ENCODE measurements around the gene DLGAP1. TPM values are rescaled to one million over a fixed set of nuclear protein-coding genes. Genes with fewer than 3 reads are reported as not detected.

DLGAP1 gene
- polyA plus RNA-seq, 6 donors from 2014 or later, result 0.32 TPM; not detected in 5

- peaks cover 0 to 11% (median 3%) of the 10 kb centered on the region in 7 donors for H3K9me3 Mint-ChIP-seq
- peaks cover 0 to 8% (median 5%) of the 10 kb centered on the region in 3 donors for H3K27me3 Mint-ChIP-seq
- H3K36me3 Mint-ChIP-seq, result peaks cover 0 to 4% of the 10 kb centered on the region in 2 donors
- no peak for DNase-seq
- H3K4me1 Mint-ChIP-seq, result peaks cover 4 to 7% (median 6%) of the 10 kb centered on the region in 3 donors
- H3K27ac Mint-ChIP-seq, result peak overlapping the region in 1 of 6 donors; percentile 16
- ATAC-seq (ENCODE audit: low read depth in 2 of 2), result no peak
- H3K4me3 Mint-ChIP-seq, result no peak overlapping the region
Observed at GRCh38 chr18:3985020-3985419, 470.1 kb downstream of the DLGAP1 start.

DNA sequence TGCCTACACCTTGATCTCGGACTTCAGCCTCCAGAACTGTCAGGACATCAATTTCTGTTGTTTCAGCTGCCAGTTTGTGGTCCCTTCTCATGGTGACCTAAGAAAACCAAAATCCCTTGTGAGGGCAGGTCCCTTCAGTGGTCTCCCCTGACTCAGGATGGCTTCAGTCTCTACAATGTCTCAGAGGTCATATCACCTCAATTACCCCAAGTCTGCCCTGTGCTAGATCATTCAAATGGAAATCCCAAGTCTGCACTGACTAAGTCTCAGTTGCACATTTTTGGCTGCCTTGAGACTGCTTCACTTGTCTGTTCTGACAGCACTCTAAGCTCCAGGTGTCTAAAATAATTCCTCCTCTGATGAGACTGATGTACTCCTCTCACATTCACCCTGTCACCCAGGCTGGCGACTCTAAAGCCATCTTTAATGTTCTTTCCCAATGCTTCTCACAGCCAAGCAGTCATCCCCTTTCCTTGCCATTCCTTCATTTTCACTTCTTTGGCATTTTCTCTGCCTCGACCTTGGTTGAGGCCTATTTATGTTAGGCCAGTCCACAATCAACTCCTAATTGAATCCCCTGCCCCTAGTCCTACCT, 470.8 kb downstream of the DLGAP1 start:
- DNase-seq (no peak), ATAC-seq (ENCODE audit: low read depth in 2 of 2) (no peak)
- Mint-ChIP-seq H3K4me1 (peaks cover 4 to 7% (median 6%) of the 10 kb centered on the region in 3 donors), H3K27me3 (peaks cover 0 to 8% (median 5%) of the 10 kb centered on the region in 3 donors), H3K9me3 (peaks cover 3 to 14% (median 7%) of the 10 kb centered on the region in 7 donors), H3K36me3 (peaks cover 3 to 4% of the 10 kb centered on the region in 2 donors), H3K27ac (no peak overlapping the region), H3K4me3 (no peak overlapping the region)

- ATAC-seq (ENCODE audit: low read depth in 2 of 2) (no peak), DNase-seq (no peak)
- Mint-ChIP-seq H3K27ac (no peak overlapping the region), H3K9me3 (peaks cover 8 to 18% (median 13%) of the 10 kb centered on the region in 7 donors), H3K36me3 (peaks cover 0 to 11% of the 10 kb centered on the region in 2 donors), H3K4me1 (peaks cover 4 to 7% (median 6%) of the 10 kb centered on the region in 3 donors), H3K27me3 (peaks cover 0 to 8% (median 0%) of the 10 kb centered on the region in 3 donors), H3K4me3 (no peak overlapping the region)
Observed at GRCh38 chr18:3983351-3983969, 471.6 kb downstream of the DLGAP1 start.

- H3K27me3 Mint-ChIP-seq, result peaks cover 0 to 8% (median 0%) of the 10 kb centered on the region in 3 donors
- H3K9me3 Mint-ChIP-seq, result peaks cover 11 to 24% (median 16%) of the 10 kb centered on the region in 7 donors
- peaks cover 4 to 7% (median 6%) of the 10 kb centered on the region in 3 donors for H3K4me1 Mint-ChIP-seq
- H3K36me3 Mint-ChIP-seq, result peaks cover 0 to 16% of the 10 kb centered on the region in 2 donors
- no peak overlapping the region for H3K4me3 Mint-ChIP-seq
- no peak for DNase-seq
- no peak overlapping the region for H3K27ac Mint-ChIP-seq
- no peak for ATAC-seq (ENCODE audit: low read depth in 2 of 2)
Observed at GRCh38 chr18:3982541-3982940, 472.6 kb downstream of the DLGAP1 start.

DNA sequence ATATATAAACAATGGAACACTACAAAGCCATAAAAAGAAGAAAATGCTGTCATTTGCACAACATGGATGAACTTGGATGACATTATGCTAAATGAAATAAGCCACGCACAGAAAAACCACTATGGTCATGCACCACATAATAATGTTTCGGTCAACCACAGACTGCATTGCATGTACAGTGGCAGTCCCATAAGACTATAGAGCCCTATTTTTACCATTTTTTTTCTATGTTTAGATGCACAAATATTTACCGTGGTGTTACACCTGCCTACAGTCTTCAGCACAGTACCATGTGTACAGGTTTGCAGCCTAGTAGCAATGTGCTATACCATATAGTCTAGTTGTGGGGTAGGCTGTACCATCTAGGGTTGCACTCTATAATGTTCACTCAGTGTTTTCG, 476.1 kb downstream of the DLGAP1 start:
- Mint-ChIP-seq H3K9me3 (peaks cover 11 to 25% (median 16%) of the 10 kb centered on the region in 7 donors), H3K27me3 (peaks cover 0 to 15% (median 0%) of the 10 kb centered on the region in 3 donors), H3K27ac (no peak overlapping the region), H3K36me3 (peaks cover 0 to 16% of the 10 kb centered on the region in 2 donors), H3K4me3 (no peak overlapping the region), H3K4me1 (no peaks in the 10 kb centered on the region)
- DNase-seq (no peak), ATAC-seq (ENCODE audit: low read depth in 2 of 2) (no peak)

GRCh38 chr18:3973191-3973850, 481.8 kb downstream of the DLGAP1 start:
- DNase-seq (no peak), ATAC-seq (ENCODE audit: low read depth in 2 of 2) (no peak)
- H3K4me1 Mint-ChIP-seq, result no peaks in the 10 kb centered on the region
- H3K4me3 Mint-ChIP-seq, result no peak overlapping the region
- H3K27ac Mint-ChIP-seq, result no peak overlapping the region
- H3K27me3 Mint-ChIP-seq, result peaks cover 0 to 8% (median 0%) of the 10 kb centered on the region in 3 donors
- peaks cover 0 to 3% of the 10 kb centered on the region in 2 donors for H3K36me3 Mint-ChIP-seq
- peaks cover 0 to 9% (median 3%) of the 10 kb centered on the region in 7 donors for H3K9me3 Mint-ChIP-seq

DNA sequence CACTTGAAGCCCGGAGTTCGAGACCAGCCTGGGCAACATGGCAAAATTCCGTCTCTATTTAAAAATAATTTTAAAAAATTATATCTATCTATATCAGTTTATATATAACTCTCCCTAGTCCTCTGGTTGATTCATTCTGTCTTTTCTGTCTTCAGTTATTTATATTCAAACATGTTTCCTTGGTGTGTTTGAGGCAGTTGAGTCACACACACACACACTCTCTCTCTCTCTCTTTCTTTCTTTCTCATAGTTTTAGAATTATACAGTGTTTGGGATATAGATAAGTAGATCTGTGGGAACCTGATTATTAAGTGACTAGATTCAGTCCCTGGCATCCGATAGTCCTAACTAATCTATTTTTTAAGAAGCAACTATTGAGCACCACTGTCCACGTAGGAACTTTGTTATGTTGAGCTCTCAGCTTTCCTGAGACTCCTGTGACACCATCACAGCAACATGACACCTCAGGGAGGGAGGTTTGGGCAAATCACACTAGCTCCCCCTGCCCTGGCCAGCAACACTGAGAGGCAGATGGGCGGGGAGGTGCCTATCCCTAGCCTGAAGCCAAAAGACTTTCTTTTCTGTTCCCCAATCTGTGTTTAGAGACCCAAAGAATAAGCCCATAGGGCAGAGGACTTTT, 482.7 kb downstream of the DLGAP1 start:
- H3K9me3 Mint-ChIP-seq, result peaks cover 0 to 4% (median 0%) of the 10 kb centered on the region in 7 donors
- H3K36me3 Mint-ChIP-seq, result no peaks in the 10 kb centered on the region
- DNase-seq (no peak), ATAC-seq (ENCODE audit: low read depth in 2 of 2) (no peak)
- H3K27ac Mint-ChIP-seq, result no peak overlapping the region
- no peak overlapping the region for H3K4me3 Mint-ChIP-seq
- no peaks in the 10 kb centered on the region for H3K4me1 Mint-ChIP-seq
- H3K27me3 Mint-ChIP-seq, result peaks cover 0 to 8% (median 0%) of the 10 kb centered on the region in 3 donors

DNA sequence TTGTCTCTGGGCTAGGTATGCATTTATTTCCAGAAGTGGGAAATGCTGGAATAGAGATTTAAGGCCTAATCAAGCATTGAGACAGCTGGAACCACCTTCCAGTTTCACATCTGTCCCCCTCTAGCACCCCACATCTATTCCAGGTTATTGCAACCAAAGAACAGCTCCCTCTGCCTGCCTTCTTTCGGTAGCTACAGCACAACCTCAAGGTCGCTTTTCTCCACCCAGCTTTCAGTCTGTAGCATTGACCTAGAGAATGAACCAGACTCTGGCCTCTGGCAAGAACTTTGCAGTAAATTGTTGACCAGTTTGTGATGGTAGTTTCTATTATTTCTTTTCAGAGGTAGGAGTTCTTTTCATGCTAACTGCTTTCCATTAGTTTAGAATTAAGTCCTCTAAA, 484.2 kb downstream of the DLGAP1 start:
- DNase-seq (no peak), ATAC-seq (ENCODE audit: low read depth in 2 of 2) (no peak)
- H3K27ac Mint-ChIP-seq, result no peak overlapping the region
- H3K36me3 Mint-ChIP-seq, result no peaks in the 10 kb centered on the region
- peaks cover 4 to 8% (median 6%) of the 10 kb centered on the region in 3 donors for H3K27me3 Mint-ChIP-seq
- peaks cover 0 to 4% (median 0%) of the 10 kb centered on the region in 7 donors for H3K9me3 Mint-ChIP-seq
- no peaks in the 10 kb centered on the region for H3K4me1 Mint-ChIP-seq
- no peak overlapping the region for H3K4me3 Mint-ChIP-seq

GRCh38 chr18:3967359-3968180, 487.5 kb downstream of the DLGAP1 start:
- no peaks in the 10 kb centered on the region for H3K36me3 Mint-ChIP-seq
- no peak overlapping the region for H3K27ac Mint-ChIP-seq
- DNase-seq, result no peak
- ATAC-seq (ENCODE audit: low read depth in 2 of 2), result no peak
- H3K4me3 Mint-ChIP-seq, result no peak overlapping the region
- H3K4me1 Mint-ChIP-seq, result no peaks in the 10 kb centered on the region
- no peaks in the 10 kb centered on the region for H3K9me3 Mint-ChIP-seq
- peaks cover 12 to 19% (median 13%) of the 10 kb centered on the region in 3 donors for H3K27me3 Mint-ChIP-seq

DNA sequence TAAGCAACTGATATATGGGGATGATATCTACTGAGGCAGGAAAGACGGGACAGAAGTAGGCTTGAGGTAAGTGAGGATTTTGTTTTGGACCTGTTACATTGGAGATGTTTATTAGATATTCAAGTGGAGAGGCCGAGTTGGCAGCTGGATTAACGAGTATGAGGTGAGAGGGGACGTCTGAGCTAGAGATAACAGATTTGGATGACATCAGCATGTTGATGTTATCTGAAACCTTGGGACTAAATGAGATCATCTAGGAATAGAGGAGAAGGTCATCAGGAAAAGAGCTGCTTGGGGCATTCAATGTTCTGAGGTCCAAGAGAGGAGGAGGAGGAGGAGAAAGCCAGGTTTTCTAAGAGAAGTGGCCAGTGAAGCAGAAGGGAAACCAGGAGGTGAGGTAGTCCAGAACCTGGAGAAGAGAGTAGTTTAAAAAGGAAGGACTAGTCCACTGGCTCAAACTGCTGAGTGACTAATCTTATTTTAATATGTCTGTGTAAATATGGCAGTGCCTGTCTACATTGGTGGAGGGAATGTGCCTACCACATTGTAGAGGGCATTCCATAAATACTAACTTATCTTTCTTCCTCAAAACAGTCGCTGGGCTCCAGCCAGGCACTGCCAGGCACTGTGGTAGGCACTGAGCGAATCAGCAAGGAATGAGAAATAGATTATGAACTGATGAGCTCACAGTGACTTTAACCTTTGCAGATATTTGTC, 488.3 kb downstream of the DLGAP1 start:
- Mint-ChIP-seq H3K4me1 (no peaks in the 10 kb centered on the region), H3K27ac (no peak overlapping the region), H3K27me3 (peaks cover 12 to 19% (median 13%) of the 10 kb centered on the region in 3 donors), H3K36me3 (no peaks in the 10 kb centered on the region), H3K4me3 (no peak overlapping the region), H3K9me3 (no peaks in the 10 kb centered on the region)
- DNase-seq, result no peak
- no peak for ATAC-seq (ENCODE audit: low read depth in 2 of 2)

DNA sequence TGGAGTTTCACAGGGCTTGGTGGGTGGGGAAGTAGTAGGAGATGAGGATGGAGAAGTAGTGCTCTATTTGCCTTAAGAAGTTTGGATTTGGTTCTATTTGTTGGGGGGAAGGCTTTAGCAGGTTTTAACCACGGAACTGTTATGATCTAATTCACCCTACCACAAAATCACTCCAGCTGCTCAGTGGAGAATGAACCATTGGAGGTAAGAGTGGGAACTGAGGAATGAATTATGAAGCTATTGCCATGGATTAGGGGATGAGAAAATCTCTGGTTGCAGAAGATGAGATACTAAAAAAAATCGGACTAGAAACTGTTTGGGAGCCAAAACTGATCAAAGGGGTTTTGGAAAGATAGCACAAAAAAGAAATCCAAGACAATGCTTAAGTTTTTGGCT, 488.9 kb downstream of the DLGAP1 start:
- Mint-ChIP-seq H3K4me3 (no peak overlapping the region), H3K27me3 (peaks cover 12 to 23% (median 15%) of the 10 kb centered on the region in 3 donors), H3K36me3 (no peaks in the 10 kb centered on the region), H3K27ac (no peak overlapping the region), H3K4me1 (no peaks in the 10 kb centered on the region), H3K9me3 (no peaks in the 10 kb centered on the region)
- ATAC-seq (ENCODE audit: low read depth in 2 of 2) (no peak), DNase-seq (no peak)

GRCh38 chr18:3960977-3961376, 494.1 kb downstream of the DLGAP1 start:
- Mint-ChIP-seq H3K27ac (no peak overlapping the region), H3K36me3 (no peaks in the 10 kb centered on the region), H3K9me3 (peaks cover 0 to 4% (median under 1%) of the 10 kb centered on the region in 7 donors), H3K4me1 (no peaks in the 10 kb centered on the region), H3K27me3 (peaks cover 12 to 17% (median 12%) of the 10 kb centered on the region in 3 donors), H3K4me3 (no peak overlapping the region)
- DNase-seq, result no peak
- ATAC-seq (ENCODE audit: low read depth in 2 of 2), result no peak
